Activated T-cell treated with anti-CD3 and anti-CD28 coated beads, Interleukin-2, amount 50 U/mL, for 4 hours (primary cell): Measurements from ENCODE around the gene TBCK. TPM values are rescaled to one million over a fixed set of nuclear protein-coding genes. Genes with fewer than 3 reads are reported as not detected.
A peak's percentile ranks its signal among the peaks of the same experiment; 100 is the strongest.

Source experiments
- ATAC-seq, 2 donors: fragments of 200-7000 bp; cut with Tn5 transposase; one replicate each; pipeline ENCODE4 v1.10.0; 2021
- DNase-seq: peaks from one replicate; pipeline ENCODE4 v3.0.0-alpha.2; 2020
- H3K27me3 Mint-ChIP-seq: one replicate; pipeline ENCODE4 v1.8.0; 2021; ENCODE audit warnings: low read depth, mixed read lengths
- H3K36me3 Mint-ChIP-seq: one replicate; pipeline ENCODE4 v1.8.0; 2022; ENCODE audit warnings: mixed read lengths; ENCODE audit not compliant: insufficient read depth
- H3K4me1 Mint-ChIP-seq: one replicate; pipeline ENCODE4 v1.8.0; 2021; ENCODE audit warnings: low read depth, mixed read lengths
- H3K4me3 Mint-ChIP-seq: one replicate; pipeline ENCODE4 v1.8.0; 2021; ENCODE audit warnings: mild to moderate bottlenecking, moderate library complexity, mixed read lengths
- H3K9me3 Mint-ChIP-seq: one replicate; pipeline ENCODE4 v1.8.0; 2021; ENCODE audit warnings: mixed read lengths
- total RNA-seq, 3 donors: library from RNA; stranded (reverse); gene quantifications; one replicate each; pipeline ENCODE4 v1.2.1, GENCODE V29; 2021

The TBCK gene
- 10 to 100 TPM; 12.7 to 15.8 (median 15.1) TPM for total RNA-seq

DNA sequence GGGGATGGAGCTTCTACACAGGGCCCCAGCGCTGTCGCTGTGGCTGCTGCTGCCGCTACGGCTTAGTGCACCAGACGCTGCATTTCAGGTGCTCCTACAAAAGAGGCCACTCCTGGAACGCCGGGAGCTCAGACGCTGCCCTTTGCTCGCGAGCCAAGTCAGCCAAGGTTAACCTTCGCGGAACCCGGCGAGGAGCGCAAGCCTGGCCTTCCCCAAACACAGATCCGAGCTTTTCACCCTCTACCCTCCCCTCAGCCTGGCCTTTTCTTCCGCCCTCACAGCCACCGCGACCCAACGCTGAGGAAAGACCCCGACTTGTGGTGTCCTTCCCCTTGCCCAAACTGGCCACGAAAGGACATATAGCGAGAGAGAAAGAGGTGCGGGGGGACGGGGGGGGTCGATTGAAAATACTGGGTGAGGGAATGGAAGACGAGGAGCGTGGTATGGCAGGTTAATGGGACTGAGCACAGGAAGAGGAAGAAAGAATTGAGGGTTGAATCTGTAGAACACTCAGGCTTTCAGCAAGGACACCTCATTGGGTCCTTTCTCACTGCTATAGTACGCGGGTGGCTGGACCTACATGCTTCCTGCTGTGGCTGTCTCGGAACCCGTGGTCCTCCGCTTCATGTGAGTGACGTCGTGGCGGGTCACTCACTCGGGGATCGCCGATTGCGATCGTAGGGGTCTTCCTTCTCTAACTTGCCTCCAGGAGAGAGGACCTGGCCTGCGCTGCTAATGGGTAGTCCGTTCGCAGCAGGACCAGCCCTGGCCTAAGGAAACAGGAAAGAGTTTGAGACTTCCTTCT is at the start of gene TBCK, which contains the start of gene AIMP1:
Gene TBCK (minus strand): TSS at position 242 of the 805 bp plus-strand sequence. CDS start 7,249 bp downstream, outside the sequence.
Gene AIMP1 (plus strand): TSS at position 583 of the 805 bp plus-strand sequence. CDS start 8,460 bp downstream, outside the sequence.
- peak; percentile 85 to 87 for ATAC-seq
- no peaks in the 10 kb centered on the region for H3K9me3 Mint-ChIP-seq
- no peaks in the 10 kb centered on the region for H3K27me3 Mint-ChIP-seq
- H3K4me1 Mint-ChIP-seq = peaks cover 49% of the 10 kb centered on the region
- peaks cover 13% of the 10 kb centered on the region for H3K36me3 Mint-ChIP-seq
- peak; percentile 79 for DNase-seq
- H3K4me3 Mint-ChIP-seq = no peak within 1 kb of the TSS

DNA sequence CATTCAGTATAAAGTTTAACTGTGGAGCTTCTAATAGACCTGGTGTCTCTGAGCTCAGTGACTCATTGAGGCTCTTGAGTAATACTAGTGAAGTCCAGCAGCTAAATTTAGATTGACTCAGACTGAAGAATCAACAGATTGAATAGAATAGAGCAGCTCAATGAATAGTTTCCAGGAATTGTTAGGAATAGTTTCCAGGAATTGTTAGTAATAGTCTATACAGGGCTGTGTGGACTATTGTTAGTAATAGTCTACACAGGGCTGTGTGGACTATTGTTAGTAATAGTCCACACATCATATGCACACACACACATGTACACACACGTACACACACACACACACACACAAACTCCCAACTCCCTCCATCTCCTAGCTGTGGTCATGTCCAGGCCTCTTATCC is 49.6 kb upstream of the TBCK start:
- ATAC-seq (no peak), DNase-seq (no peak)
- Mint-ChIP-seq H3K9me3 (no peaks in the 10 kb centered on the region), H3K4me1 (peaks cover 3% of the 10 kb centered on the region), H3K36me3 (no peaks in the 10 kb centered on the region), H3K27me3 (peaks cover 23% of the 10 kb centered on the region), H3K4me3 (no peak overlapping the region)

DNA sequence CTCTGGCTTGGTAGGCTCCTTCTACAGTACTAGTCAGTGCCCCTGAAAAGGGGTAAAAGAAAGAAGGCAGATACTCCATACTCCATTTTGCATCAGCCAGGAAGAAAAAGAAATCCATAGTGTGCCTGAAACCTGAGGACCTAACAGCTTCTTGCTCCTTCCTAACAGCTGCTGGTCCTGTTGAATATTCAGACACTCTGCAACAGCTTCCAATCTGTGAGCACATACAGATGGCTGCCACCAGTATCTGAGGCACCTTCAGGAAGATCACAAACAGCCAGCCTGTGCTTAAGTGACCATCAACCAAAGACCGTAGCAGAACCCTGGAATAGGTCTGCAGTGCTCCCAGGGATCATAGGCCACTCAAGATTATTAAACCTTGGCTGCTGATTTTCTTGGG is 48.3 kb upstream of the TBCK start:
- H3K4me1 Mint-ChIP-seq = no peaks in the 10 kb centered on the region
- ATAC-seq (no peak), DNase-seq (no peak)
- no peak overlapping the region for H3K4me3 Mint-ChIP-seq
- H3K36me3 Mint-ChIP-seq = no peaks in the 10 kb centered on the region
- H3K9me3 Mint-ChIP-seq = no peaks in the 10 kb centered on the region
- peaks cover 16% of the 10 kb centered on the region for H3K27me3 Mint-ChIP-seq

DNA sequence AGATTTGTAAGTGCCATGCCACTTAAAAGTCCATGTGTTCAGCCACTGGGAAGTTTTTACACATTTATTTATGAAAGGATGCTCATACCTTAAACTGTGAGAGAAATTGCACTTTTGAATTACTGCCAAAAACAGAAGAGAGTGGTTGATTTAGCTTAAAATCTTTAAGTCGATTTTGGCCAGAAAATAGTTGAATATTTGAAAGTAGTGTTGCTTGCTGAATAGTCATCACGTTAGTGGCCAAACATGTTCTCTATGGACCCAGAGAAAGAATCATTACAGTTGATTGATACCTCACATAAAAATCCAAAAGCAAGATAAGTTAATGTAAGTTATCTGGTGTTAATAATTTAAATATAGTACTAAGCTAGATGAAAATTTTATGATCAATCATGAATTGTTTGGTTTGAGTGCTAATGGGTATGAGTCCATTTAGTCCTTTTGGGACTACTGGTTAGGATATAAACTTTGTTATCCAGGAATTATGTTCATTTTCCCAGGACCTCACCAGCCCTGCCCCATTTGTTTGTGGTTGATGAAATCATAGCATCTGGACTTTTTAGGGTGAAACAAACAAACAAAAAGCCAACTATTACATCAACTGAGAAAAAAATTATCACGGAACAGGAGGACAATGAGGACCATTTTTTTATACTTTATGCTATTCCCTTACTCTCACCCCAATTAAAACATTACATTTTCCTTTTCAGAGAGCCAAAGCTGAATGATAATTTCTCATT is 46.2 kb upstream of the TBCK start:
- DNase-seq = no peak
- Mint-ChIP-seq H3K36me3 (no peaks in the 10 kb centered on the region), H3K9me3 (no peaks in the 10 kb centered on the region), H3K4me1 (no peaks in the 10 kb centered on the region), H3K4me3 (no peak overlapping the region), H3K27me3 (peaks cover 11% of the 10 kb centered on the region)
- no peak for ATAC-seq

DNA sequence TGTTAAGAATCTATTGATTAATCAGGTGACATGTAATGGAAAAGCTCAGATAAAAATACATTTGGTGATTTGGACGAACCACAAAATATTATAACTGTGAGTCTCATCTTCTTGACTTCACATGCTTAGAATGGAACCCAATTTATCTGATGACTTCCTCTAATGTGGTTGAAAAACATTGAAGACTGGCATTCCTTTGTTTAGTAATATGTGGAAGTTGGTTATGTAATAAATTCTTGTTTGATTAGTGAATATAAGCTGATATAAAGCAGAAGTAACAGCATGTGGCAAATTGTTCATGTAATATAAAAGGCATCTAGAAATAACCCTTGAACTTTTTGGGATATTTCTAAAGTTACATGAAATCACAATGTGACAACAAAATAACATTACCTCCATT is 42.9 kb upstream of the TBCK start:
- DNase-seq = no peak
- Mint-ChIP-seq H3K9me3 (no peaks in the 10 kb centered on the region), H3K27me3 (peaks cover 6% of the 10 kb centered on the region), H3K4me1 (no peaks in the 10 kb centered on the region), H3K4me3 (no peak overlapping the region), H3K36me3 (no peaks in the 10 kb centered on the region)
- ATAC-seq = no peak

DNA sequence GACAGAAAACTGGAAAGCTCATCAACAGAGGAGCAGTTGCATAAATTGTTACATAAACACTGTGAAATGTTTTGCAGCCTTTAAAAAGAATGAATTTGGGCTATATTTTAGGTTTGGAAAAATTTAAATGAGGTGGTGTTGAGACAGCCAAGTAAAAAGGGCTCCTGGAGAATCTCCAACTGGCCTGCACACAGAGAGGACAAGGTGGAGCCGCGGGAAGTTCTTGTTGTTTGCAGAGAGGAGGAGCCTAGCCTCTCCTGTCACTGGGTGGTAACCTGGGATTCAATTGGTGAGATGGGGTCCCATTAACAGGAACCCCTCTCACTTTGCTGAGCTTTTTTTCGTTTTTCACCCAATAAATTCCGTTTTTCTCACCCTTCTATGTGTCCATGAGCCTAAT is 39.2 kb upstream of the TBCK start:
- Mint-ChIP-seq H3K36me3 (peaks cover 3% of the 10 kb centered on the region), H3K4me3 (no peak overlapping the region), H3K27me3 (no peaks in the 10 kb centered on the region), H3K9me3 (no peaks in the 10 kb centered on the region), H3K4me1 (no peaks in the 10 kb centered on the region)
- no peak for DNase-seq
- no peak for ATAC-seq

DNA sequence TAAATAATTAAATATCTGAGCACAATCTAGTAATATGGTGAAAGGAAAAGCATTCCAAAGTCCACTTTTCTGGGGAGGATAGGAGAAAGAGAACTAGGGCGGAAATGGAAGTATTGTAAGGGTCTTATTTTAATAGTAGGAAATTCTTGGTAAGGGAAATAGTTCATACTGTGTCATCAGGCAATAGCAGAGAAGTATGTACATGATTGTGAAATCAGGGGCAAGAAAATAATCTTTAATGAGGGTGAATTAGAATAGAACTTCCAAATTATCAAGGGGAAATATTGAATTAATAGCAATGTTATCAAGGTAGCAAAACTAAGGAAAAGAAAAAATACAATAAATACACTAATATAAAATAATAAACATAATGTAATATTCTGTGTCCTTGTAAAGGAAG is 37.8 kb upstream of the TBCK start:
- no peak for ATAC-seq
- peaks cover 8% of the 10 kb centered on the region for H3K36me3 Mint-ChIP-seq
- H3K27me3 Mint-ChIP-seq = no peaks in the 10 kb centered on the region
- no peaks in the 10 kb centered on the region for H3K9me3 Mint-ChIP-seq
- no peak for DNase-seq
- no peak overlapping the region for H3K4me3 Mint-ChIP-seq
- H3K4me1 Mint-ChIP-seq = no peaks in the 10 kb centered on the region

DNA sequence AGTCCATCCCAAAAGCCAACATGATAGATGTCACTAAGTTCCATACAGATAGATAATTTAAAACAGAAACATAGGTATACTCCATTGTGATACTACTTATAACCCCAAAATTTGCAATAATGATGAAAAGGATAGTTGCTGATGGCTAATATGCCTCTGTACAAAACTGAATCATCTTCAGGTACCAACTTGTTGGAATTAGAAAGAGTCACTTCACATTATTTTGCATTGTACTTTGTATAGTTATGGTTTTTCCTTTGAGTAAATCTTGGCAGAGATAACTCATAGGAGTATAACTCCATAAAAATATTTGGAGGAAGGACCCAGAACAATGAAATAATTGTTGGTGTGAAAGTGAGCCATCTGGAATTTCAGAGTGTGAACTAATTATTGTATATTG is 35.0 kb upstream of the TBCK start:
- Mint-ChIP-seq H3K36me3 (peaks cover 16% of the 10 kb centered on the region), H3K27me3 (no peaks in the 10 kb centered on the region), H3K4me3 (no peak overlapping the region), H3K9me3 (no peaks in the 10 kb centered on the region), H3K4me1 (no peaks in the 10 kb centered on the region)
- no peak for DNase-seq
- ATAC-seq = no peak

DNA sequence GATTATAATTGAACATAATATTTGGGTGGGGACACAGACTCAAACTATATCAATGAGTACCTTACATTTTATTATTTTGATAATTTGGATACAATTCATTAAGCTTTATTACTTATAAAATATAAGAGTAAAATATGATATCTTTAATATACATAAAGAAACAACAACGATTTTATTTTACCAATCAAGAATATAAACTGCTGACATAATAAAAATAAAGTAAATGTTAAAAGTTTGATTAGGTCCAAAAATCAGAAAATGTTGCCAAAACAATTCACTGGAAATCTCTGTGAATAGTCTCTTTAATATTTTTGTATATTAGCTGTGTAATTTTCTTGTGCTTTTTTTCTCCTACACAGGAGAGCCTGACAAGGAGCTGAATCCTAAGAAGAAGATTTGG is 31.2 kb upstream of the TBCK start:
- Mint-ChIP-seq H3K27me3 (no peaks in the 10 kb centered on the region), H3K9me3 (no peaks in the 10 kb centered on the region), H3K4me3 (no peak overlapping the region), H3K4me1 (peaks cover 16% of the 10 kb centered on the region), H3K36me3 (peaks cover 24% of the 10 kb centered on the region)
- ATAC-seq = no peak
- DNase-seq = no peak

DNA sequence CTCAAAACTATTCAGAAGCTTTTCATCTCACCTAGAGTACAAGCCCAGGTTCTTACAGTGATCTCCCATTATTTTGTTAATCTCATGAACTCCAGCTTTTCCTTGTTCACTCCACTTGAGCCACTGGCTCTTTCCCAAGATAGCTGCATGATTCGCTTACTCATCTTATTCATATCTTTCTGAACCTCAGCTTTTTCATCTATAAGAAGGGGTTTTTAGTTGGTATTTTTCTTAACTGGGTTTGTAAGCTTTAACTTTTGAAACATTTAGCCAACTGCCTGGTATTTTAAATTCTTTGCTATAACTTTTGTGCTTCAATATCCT is 28.6 kb upstream of the TBCK start:
- DNase-seq = no peak
- Mint-ChIP-seq H3K36me3 (peaks cover 42% of the 10 kb centered on the region), H3K4me1 (peaks cover 39% of the 10 kb centered on the region), H3K9me3 (peaks cover 8% of the 10 kb centered on the region), H3K4me3 (no peak overlapping the region), H3K27me3 (no peaks in the 10 kb centered on the region)
- no peak for ATAC-seq

DNA sequence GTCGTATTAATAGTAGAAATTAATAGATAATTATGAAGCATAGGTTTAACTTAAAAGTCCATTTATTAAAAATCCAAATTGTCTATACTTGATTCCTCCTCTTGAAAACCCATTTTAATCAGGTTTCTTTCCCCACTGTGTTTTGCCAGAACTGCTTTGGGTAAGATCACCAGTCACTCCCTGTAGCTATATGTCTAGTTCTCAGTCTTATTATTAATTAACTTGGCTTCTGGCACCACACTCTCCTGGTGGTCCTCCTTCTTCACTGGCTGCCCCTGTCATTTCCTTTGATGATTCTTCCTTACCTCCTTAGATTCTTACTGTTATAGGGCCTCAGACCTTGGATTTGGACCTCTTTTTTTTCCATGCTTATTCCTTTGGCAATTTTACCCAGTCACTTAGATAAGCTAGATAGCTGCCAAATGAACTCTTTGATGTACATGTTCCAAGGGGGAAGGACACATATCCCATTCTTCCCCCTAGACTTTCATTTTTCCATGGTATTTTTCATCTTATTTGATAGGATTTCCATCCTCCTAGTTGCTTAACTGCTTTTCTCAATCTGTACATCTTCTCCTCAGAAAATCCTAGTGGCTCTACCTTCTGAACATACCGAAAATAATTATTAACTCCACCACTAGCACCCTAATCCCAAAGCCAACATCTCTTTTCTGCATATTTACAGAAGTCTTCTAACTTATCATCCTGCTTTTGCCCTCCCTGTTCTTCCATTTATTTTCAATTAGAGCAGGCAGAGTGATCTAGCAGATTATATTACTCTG is 28.0 kb upstream of the TBCK start:
- no peak overlapping the region for H3K4me3 Mint-ChIP-seq
- H3K9me3 Mint-ChIP-seq = peaks cover 8% of the 10 kb centered on the region
- peaks cover 44% of the 10 kb centered on the region for H3K4me1 Mint-ChIP-seq
- no peaks in the 10 kb centered on the region for H3K27me3 Mint-ChIP-seq
- DNase-seq = no peak
- ATAC-seq = no peak
- peaks cover 44% of the 10 kb centered on the region for H3K36me3 Mint-ChIP-seq

DNA sequence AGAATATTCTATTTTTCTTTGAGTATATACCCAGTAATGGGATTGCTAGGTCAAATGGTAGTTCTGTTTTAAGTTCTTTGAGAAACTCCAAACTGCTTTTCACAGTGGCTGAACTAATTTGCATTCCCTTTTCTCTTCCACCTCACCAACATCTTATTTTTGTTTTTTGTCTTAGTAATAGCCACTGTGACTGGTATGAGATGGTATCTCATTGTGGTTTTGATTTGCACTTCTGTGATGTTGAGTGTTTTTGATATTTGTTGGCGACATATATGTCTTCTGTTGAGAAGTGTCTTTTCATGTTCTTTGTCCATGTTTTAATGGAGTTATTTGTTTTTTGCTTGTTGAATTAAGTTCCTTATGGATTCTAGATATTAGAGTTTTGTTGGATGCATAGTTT is 24.8 kb upstream of the TBCK start:
- H3K4me1 Mint-ChIP-seq = peaks cover 52% of the 10 kb centered on the region
- H3K4me3 Mint-ChIP-seq = no peak overlapping the region
- H3K9me3 Mint-ChIP-seq = peaks cover 17% of the 10 kb centered on the region
- DNase-seq (no peak), ATAC-seq (no peak)
- H3K36me3 Mint-ChIP-seq = peaks cover 63% of the 10 kb centered on the region
- H3K27me3 Mint-ChIP-seq = no peaks in the 10 kb centered on the region

DNA sequence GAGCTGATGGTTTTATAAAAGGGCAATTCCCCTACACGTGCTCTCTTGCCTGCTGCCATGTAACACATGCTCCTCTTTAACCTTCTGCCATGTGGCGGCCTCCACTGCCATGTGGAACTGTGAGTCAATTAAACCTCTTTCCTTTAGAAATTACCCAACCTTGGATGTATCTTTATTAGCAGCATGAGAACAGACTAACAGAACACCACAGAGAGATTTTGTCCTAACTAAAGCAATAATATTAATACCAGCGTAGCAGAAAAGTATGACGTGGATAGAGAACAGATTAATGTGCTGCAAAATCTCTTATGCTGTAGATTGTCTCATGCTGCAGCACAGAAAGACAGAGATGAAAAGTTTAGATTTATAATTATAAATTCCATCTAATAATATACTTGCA is 23.4 kb upstream of the TBCK start:
- H3K9me3 Mint-ChIP-seq = peaks cover 17% of the 10 kb centered on the region
- H3K36me3 Mint-ChIP-seq = peaks cover 68% of the 10 kb centered on the region
- no peak for ATAC-seq
- no peak for DNase-seq
- peaks cover 53% of the 10 kb centered on the region for H3K4me1 Mint-ChIP-seq
- H3K27me3 Mint-ChIP-seq = no peaks in the 10 kb centered on the region
- no peak overlapping the region for H3K4me3 Mint-ChIP-seq

DNA sequence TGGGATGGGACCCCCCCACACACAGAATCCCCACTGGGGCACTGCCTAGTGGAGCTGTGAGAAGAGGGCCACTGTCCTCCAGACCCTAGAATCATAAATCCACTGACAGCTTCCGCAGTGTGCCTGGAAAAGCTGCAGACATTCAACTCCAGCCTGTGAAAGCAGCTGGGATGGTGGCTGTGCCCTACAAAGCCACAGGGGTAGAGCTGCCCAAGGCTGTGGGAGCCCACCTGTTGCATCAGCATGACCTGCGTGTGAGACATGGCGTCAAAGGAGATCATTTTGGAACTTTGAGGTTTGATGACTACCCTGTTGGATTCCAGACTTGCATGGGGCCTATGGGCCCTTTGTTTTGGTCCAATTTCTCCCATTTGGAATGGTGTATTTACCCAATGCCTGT is 22.7 kb upstream of the TBCK start:
- Mint-ChIP-seq H3K4me3 (no peak overlapping the region), H3K27me3 (no peaks in the 10 kb centered on the region), H3K4me1 (peaks cover 48% of the 10 kb centered on the region), H3K36me3 (peaks cover 71% of the 10 kb centered on the region), H3K9me3 (peaks cover 17% of the 10 kb centered on the region)
- no peak for DNase-seq
- ATAC-seq = no peak
